ENCODE results near the gene GPC6. TPM values are rescaled to one million over a fixed set of nuclear protein-coding genes. Genes with fewer than 3 reads are reported as not detected.

The GPC6 gene
- total and polyA plus RNA-seq, 5 donors from 2014 or later = not detected

GRCh38 chr13:94331281-94331680, 1104.7 kb downstream of the GPC6 start:
- Mint-ChIP-seq H3K36me3 (peaks cover 7% of the 10 kb centered on the region), H3K4me1 (peaks cover 18 to 60% (median 39%) of the 10 kb centered on the region in 4 donors)
- H3K27ac ChIP-seq (ENCODE audit: insufficient read depth, low read length, poor library complexity, severe bottlenecking) = no peak overlapping the region

GRCh38 chr13:94332359-94333096, 1105.9 kb downstream of the GPC6 start:
- no peaks in the 10 kb centered on the region for H3K36me3 Mint-ChIP-seq
- peaks cover 3% of the 10 kb centered on the region for H3K27me3 ChIP-seq (ENCODE audit: control insufficient read depth, insufficient read depth, low read length)
- H3K27me3 Mint-ChIP-seq = no peaks in the 10 kb centered on the region
- H3K36me3 ChIP-seq (ENCODE audit: control insufficient read depth, insufficient read depth, low read length) = no peaks in the 10 kb centered on the region
- H3K27ac ChIP-seq (ENCODE audit: insufficient read depth, low read length, poor library complexity, severe bottlenecking) = no peak overlapping the region
- H3K4me3 Mint-ChIP-seq = no peak overlapping the region
- peaks cover 39% of the 10 kb centered on the region for H3K4me1 ChIP-seq (ENCODE audit: control insufficient read depth, insufficient read depth, low read length, poor library complexity, severe bottlenecking)
- peaks cover 8 to 48% (median 27%) of the 10 kb centered on the region in 4 donors for H3K4me1 Mint-ChIP-seq
- no peak for DNase-seq
- no peaks in the 10 kb centered on the region for H3K9me3 ChIP-seq (ENCODE audit: control insufficient read depth in 2 of 2, low read length in 2 of 2)
- no peak for ATAC-seq (ENCODE audit: low read depth in 2 of 2)
- peaks cover 0 to 3% (median 0%) of the 10 kb centered on the region in 7 donors for H3K9me3 Mint-ChIP-seq
- H3K27ac Mint-ChIP-seq = no peak overlapping the region
- H3K4me3 ChIP-seq (ENCODE audit: low read depth, low read length) = no peak overlapping the region

More at GRCh38 chr13:94331281-94331680, 1104.7 kb downstream of the GPC6 start:
- no peak for DNase-seq
- H3K4me3 ChIP-seq (ENCODE audit: low read depth, low read length) = no peak overlapping the region
- H3K27me3 Mint-ChIP-seq = no peaks in the 10 kb centered on the region
- no peak for ATAC-seq (ENCODE audit: low read depth in 2 of 2)
- peaks cover 52% of the 10 kb centered on the region for H3K4me1 ChIP-seq (ENCODE audit: control insufficient read depth, insufficient read depth, low read length, poor library complexity, severe bottlenecking)
- no peak overlapping the region for H3K27ac Mint-ChIP-seq
- H3K9me3 ChIP-seq (ENCODE audit: control insufficient read depth in 2 of 2, low read length in 2 of 2) = no peaks in the 10 kb centered on the region
- H3K27me3 ChIP-seq (ENCODE audit: control insufficient read depth, insufficient read depth, low read length) = peaks cover 3% of the 10 kb centered on the region
- no peak overlapping the region for H3K4me3 Mint-ChIP-seq
- H3K36me3 ChIP-seq (ENCODE audit: control insufficient read depth, insufficient read depth, low read length) = no peaks in the 10 kb centered on the region
- H3K9me3 Mint-ChIP-seq = peaks cover 0 to 5% (median 4%) of the 10 kb centered on the region in 7 donors

DNA sequence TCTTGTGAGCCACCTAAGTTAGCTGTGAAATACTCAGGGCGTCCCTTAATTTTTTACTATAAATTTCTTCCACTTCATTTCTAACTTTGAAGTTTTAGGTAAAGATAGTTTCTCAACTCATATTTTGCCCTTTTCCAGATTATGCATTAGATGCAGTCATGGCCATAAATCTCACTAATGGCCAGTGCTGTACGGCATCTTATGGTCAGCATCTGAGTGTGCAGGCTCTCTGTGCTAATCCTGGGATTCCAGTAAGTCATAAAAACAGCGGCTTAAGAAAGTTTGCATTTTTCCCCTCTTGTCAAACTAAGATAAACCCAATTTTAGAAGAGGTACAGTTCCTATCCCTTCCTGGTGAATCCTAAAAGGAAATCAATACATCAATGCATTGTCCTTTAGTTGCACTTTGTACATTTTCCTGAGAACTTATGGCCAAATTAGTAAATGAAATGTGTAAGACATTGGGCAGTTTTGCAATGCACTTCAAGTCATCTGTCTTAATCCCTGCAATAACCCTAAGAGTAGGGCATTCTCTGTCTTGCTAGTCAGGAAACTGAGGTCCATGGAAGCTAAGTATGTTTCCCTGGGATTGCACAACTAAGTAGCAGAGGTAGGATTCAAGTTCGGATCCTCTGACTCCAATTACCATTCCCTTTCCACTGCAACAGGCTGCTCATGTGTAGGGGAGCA, 1106.7 kb downstream of the GPC6 start:
- peaks cover 5 to 40% (median 22%) of the 10 kb centered on the region in 4 donors for H3K4me1 Mint-ChIP-seq
- H3K27ac ChIP-seq (ENCODE audit: insufficient read depth, low read length, poor library complexity, severe bottlenecking) = no peak overlapping the region
- H3K9me3 ChIP-seq (ENCODE audit: control insufficient read depth in 2 of 2, low read length in 2 of 2) = no peaks in the 10 kb centered on the region
- H3K27me3 Mint-ChIP-seq = no peaks in the 10 kb centered on the region
- H3K4me3 ChIP-seq (ENCODE audit: low read depth, low read length) = no peak overlapping the region
- H3K27ac Mint-ChIP-seq = no peak overlapping the region
- H3K9me3 Mint-ChIP-seq = peaks cover 0 to 3% (median 0%) of the 10 kb centered on the region in 7 donors
- H3K27me3 ChIP-seq (ENCODE audit: control insufficient read depth, insufficient read depth, low read length) = peaks cover 3% of the 10 kb centered on the region
- no peaks in the 10 kb centered on the region for H3K36me3 ChIP-seq (ENCODE audit: control insufficient read depth, insufficient read depth, low read length)
- no peak for DNase-seq
- H3K4me1 ChIP-seq (ENCODE audit: control insufficient read depth, insufficient read depth, low read length, poor library complexity, severe bottlenecking) = peaks cover 32% of the 10 kb centered on the region
- no peak for ATAC-seq (ENCODE audit: low read depth in 2 of 2)
- no peaks in the 10 kb centered on the region for H3K36me3 Mint-ChIP-seq
- no peak overlapping the region for H3K4me3 Mint-ChIP-seq

- H3K4me1 Mint-ChIP-seq = peaks cover 0 to 13% (median 8%) of the 10 kb centered on the region in 4 donors
- H3K27ac Mint-ChIP-seq = no peak overlapping the region
Observed at GRCh38 chr13:94335761-94336526, 1109.3 kb downstream of the GPC6 start.

GRCh38 chr13:94339116-94339687, 1112.6 kb downstream of the GPC6 start:
- no peak overlapping the region for H3K27ac ChIP-seq (ENCODE audit: insufficient read depth, low read length, poor library complexity, severe bottlenecking)

More at GRCh38 chr13:94335761-94336526, 1109.3 kb downstream of the GPC6 start:
- Histone ChIP-seq H3K27me3 (ENCODE audit: control insufficient read depth, insufficient read depth, low read length) (peaks cover 3% of the 10 kb centered on the region), H3K9me3 (ENCODE audit: control insufficient read depth in 2 of 2, low read length in 2 of 2) (no peaks in the 10 kb centered on the region), H3K27ac (ENCODE audit: insufficient read depth, low read length, poor library complexity, severe bottlenecking) (no peak overlapping the region), H3K4me3 (ENCODE audit: low read depth, low read length) (no peak overlapping the region), H3K4me1 (ENCODE audit: control insufficient read depth, insufficient read depth, low read length, poor library complexity, severe bottlenecking) (peaks cover 6% of the 10 kb centered on the region), H3K36me3 (ENCODE audit: control insufficient read depth, insufficient read depth, low read length) (no peaks in the 10 kb centered on the region)
- H3K9me3 Mint-ChIP-seq = peaks cover 0 to 1% (median 0%) of the 10 kb centered on the region in 7 donors
- H3K4me3 Mint-ChIP-seq = no peak overlapping the region
- no peaks in the 10 kb centered on the region for H3K36me3 Mint-ChIP-seq
- peaks cover 3% of the 10 kb centered on the region for H3K27me3 Mint-ChIP-seq
- DNase-seq = no peak
- ATAC-seq (ENCODE audit: low read depth in 2 of 2) = no peak

DNA sequence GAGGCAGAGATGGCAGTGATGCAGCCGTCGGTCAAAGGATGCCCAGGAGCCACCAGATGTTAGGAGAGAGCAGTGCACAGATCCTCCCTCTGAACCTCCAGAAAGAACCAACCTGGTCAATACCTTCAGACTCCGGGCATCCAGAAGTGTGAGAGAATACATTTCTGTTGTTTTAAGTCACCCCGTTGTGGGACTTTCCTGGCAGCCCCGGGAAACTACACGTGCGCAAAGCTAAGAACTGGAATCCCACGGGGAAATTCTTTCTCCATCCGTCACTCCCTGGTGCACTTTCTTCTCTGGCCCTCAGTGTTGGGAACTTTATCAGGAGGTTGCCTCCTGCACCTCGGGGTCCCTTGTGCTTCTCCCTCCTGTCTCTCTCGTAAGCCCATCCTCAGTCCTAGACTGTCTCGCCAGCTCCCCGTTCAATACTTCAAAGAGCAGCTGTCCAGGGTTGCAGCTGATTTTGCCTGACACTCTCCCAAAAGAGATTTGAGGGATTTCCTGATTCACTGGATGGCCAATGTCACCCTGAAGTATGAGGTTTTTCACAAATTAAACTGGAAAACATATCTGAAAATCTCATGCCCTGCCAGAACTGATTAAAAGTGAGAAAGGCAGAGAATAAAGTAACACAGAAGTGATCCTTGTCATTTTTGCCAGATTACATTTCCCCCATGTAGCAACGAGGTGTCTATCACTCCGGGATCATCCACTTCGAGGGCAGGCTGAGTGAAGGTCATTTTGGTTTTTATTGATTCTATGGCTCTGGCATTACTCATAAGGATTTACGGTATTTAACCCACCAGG, 1116.0 kb downstream of the GPC6 start:
- peaks cover 4 to 13% (median 11%) of the 10 kb centered on the region in 4 donors for H3K4me1 Mint-ChIP-seq
- H3K36me3 Mint-ChIP-seq = no peaks in the 10 kb centered on the region
- Histone ChIP-seq H3K36me3 (ENCODE audit: control insufficient read depth, insufficient read depth, low read length) (no peaks in the 10 kb centered on the region), H3K27ac (ENCODE audit: insufficient read depth, low read length, poor library complexity, severe bottlenecking) (no peak overlapping the region), H3K4me3 (ENCODE audit: low read depth, low read length) (no peak overlapping the region), H3K9me3 (ENCODE audit: control insufficient read depth in 2 of 2, low read length in 2 of 2) (no peaks in the 10 kb centered on the region), H3K27me3 (ENCODE audit: control insufficient read depth, insufficient read depth, low read length) (no peaks in the 10 kb centered on the region), H3K4me1 (ENCODE audit: control insufficient read depth, insufficient read depth, low read length, poor library complexity, severe bottlenecking) (peaks cover 5% of the 10 kb centered on the region)
- H3K9me3 Mint-ChIP-seq = no peaks in the 10 kb centered on the region
- H3K27me3 Mint-ChIP-seq = peaks cover 14% of the 10 kb centered on the region
- ATAC-seq (ENCODE audit: low read depth in 2 of 2) = no peak
- no peak for DNase-seq
- no peak overlapping the region for H3K4me3 Mint-ChIP-seq
- H3K27ac Mint-ChIP-seq = peak overlapping the region in 1 of 3 donors; percentile 63

More at GRCh38 chr13:94339116-94339687, 1112.6 kb downstream of the GPC6 start:
- Mint-ChIP-seq H3K4me1 (peaks cover 0 to 4% (median 3%) of the 10 kb centered on the region in 4 donors), H3K36me3 (no peaks in the 10 kb centered on the region), H3K27ac (no peak overlapping the region), H3K27me3 (peaks cover 14% of the 10 kb centered on the region), H3K4me3 (no peak overlapping the region), H3K9me3 (no peaks in the 10 kb centered on the region)
- ATAC-seq (ENCODE audit: low read depth in 2 of 2) (no peak), DNase-seq (no peak)
- Histone ChIP-seq H3K36me3 (ENCODE audit: control insufficient read depth, insufficient read depth, low read length) (no peaks in the 10 kb centered on the region), H3K27me3 (ENCODE audit: control insufficient read depth, insufficient read depth, low read length) (no peaks in the 10 kb centered on the region), H3K9me3 (ENCODE audit: control insufficient read depth in 2 of 2, low read length in 2 of 2) (no peaks in the 10 kb centered on the region), H3K4me3 (ENCODE audit: low read depth, low read length) (no peak overlapping the region), H3K4me1 (ENCODE audit: control insufficient read depth, insufficient read depth, low read length, poor library complexity, severe bottlenecking) (no peaks in the 10 kb centered on the region)

DNA sequence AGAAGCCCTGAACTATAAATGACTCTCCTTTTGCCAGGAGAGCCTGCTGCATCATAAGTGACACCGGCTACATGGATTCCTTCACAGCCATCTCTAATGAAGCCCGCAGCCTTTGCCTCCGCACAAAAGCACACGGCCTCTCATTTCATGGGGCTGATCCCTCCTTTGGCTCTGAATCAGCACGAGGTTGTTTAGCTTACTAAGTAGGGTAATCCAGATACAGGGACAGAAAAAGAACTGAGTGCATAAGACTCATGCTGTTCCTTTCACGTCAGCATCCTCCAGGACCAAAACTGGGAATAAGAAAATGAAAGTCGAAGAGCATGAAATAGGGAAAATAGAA, 1116.6 kb downstream of the GPC6 start:
- peaks cover 4 to 13% (median 11%) of the 10 kb centered on the region in 4 donors for H3K4me1 Mint-ChIP-seq
- no peak for DNase-seq
- Histone ChIP-seq H3K27ac (ENCODE audit: insufficient read depth, low read length, poor library complexity, severe bottlenecking) (no peak overlapping the region), H3K4me1 (ENCODE audit: control insufficient read depth, insufficient read depth, low read length, poor library complexity, severe bottlenecking) (peaks cover 5% of the 10 kb centered on the region), H3K4me3 (ENCODE audit: low read depth, low read length) (no peak overlapping the region), H3K9me3 (ENCODE audit: control insufficient read depth in 2 of 2, low read length in 2 of 2) (no peaks in the 10 kb centered on the region), H3K36me3 (ENCODE audit: control insufficient read depth, insufficient read depth, low read length) (no peaks in the 10 kb centered on the region), H3K27me3 (ENCODE audit: control insufficient read depth, insufficient read depth, low read length) (no peaks in the 10 kb centered on the region)
- H3K9me3 Mint-ChIP-seq = no peaks in the 10 kb centered on the region
- H3K4me3 Mint-ChIP-seq = no peak overlapping the region
- H3K27ac Mint-ChIP-seq = peak overlapping the region in 1 of 3 donors; percentile 5
- no peak for ATAC-seq (ENCODE audit: low read depth in 2 of 2)
- H3K27me3 Mint-ChIP-seq = peaks cover 14% of the 10 kb centered on the region
- no peaks in the 10 kb centered on the region for H3K36me3 Mint-ChIP-seq

Data from CD4-positive, CD25-positive, alpha-beta regulatory T cell (primary cell).